DMS79 (cell line): ENCODE data around the gene HELLS.
"Not testable (repeated sequence)": the region's sequence is repeated elsewhere in the genome, so short reads cannot be mapped to it uniquely, and the experiment has no call there.

Source experiments
- DNase-seq: peaks from one replicate; lab custom pipeline; 2025; lab: John Stamatoyannopoulos, UW

Gene HELLS

GRCh38 chr10:94607111-94607510, 61.5 kb downstream of the HELLS start:
- no peak for DNase-seq

GRCh38 chr10:94608559-94608958, 63.0 kb downstream of the HELLS start:
- DNase-seq: no peak

GRCh38 chr10:94614558-94614957, 69.0 kb downstream of the HELLS start:
- no peak for DNase-seq

GRCh38 chr10:94617389-94617944, 71.9 kb downstream of the HELLS start:
- DNase-seq: no peak

GRCh38 chr10:94622666-94623205, 77.1 kb downstream of the HELLS start:
- no peak for DNase-seq

GRCh38 chr10:94623572-94623971, 78.0 kb downstream of the HELLS start:
- no peak for DNase-seq

- DNase-seq: no peak
These were observed 80.9 kb downstream of the HELLS start for GRCh38 chr10:94626476-94626875.

GRCh38 chr10:94627511-94627910, 81.9 kb downstream of the HELLS start:
- no peak for DNase-seq

- no peak for DNase-seq
These were observed 84.6 kb downstream of the HELLS start for GRCh38 chr10:94630017-94630688.

GRCh38 chr10:94631077-94631875, 85.7 kb downstream of the HELLS start:
- no peak for DNase-seq

GRCh38 chr10:94632954-94633353, 87.4 kb downstream of the HELLS start:
- DNase-seq: no peak

- not testable (repeated sequence) for DNase-seq
These were observed 92.5 kb downstream of the HELLS start for GRCh38 chr10:94638097-94638496.

GRCh38 chr10:94639902-94640301, 94.3 kb downstream of the HELLS start:
- no peak for DNase-seq

GRCh38 chr10:94640562-94640961, 95.0 kb downstream of the HELLS start:
- DNase-seq: no peak

- DNase-seq: no peak
These were observed 95.9 kb downstream of the HELLS start for GRCh38 chr10:94641480-94641879.

GRCh38 chr10:94644352-94644751, 98.8 kb downstream of the HELLS start:
- no peak for DNase-seq

GRCh38 chr10:94645285-94645684, 99.7 kb downstream of the HELLS start:
- no peak for DNase-seq
